UCSD-AML1 (cell line): ENCODE measurements around the gene MZF1.
A peak's percentile ranks its signal among the peaks of the same experiment; 100 is the strongest.
"Not testable (repeated sequence)": the region's sequence is repeated elsewhere in the genome, so short reads cannot be mapped to it uniquely, and the experiment has no call there.

Experiments used
- DNase-seq: peaks from one replicate; lab custom pipeline; 2025; ENCODE audit not compliant: unreplicated experiment; lab: John Stamatoyannopoulos, UW

The MZF1 gene

GRCh38 chr19:58543826-58544590 lies 29.1 kb downstream of the MZF1 start, which contains the start of gene TRIM28:
Gene TRIM28 (plus strand): TSS chr19:58544064. CDS start chr19:58544758, 694 bp downstream.
- no peak for DNase-seq

- not testable (repeated sequence) for DNase-seq
Observed at GRCh38 chr19:58542641-58543372, 30.3 kb downstream of the MZF1 start.

DNA sequence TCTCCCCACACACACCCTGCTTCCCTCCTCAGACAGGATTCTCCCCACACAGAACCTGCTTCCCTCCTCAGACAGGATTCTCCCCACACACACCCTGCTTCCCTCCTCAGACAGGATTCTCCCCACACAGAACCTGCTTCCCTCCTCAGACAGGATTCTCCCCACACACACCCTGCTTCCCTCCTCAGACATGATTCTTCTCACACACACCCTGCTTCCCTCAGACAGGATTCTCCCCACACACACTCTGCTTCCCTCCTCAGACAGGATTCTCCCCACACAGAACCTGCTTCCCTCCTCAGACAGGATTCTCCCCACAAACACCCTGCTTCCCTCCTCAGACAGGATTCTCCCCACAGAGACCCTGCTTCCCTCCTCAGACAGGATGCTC lies 34.0 kb downstream of the MZF1 start:
- DNase-seq: not testable (repeated sequence)

GRCh38 chr19:58538257-58539168 lies 34.6 kb downstream of the MZF1 start:
- no peak for DNase-seq

- DNase-seq: no peak
Observed at GRCh38 chr19:58536852-58537798, 36.0 kb downstream of the MZF1 start.

DNA sequence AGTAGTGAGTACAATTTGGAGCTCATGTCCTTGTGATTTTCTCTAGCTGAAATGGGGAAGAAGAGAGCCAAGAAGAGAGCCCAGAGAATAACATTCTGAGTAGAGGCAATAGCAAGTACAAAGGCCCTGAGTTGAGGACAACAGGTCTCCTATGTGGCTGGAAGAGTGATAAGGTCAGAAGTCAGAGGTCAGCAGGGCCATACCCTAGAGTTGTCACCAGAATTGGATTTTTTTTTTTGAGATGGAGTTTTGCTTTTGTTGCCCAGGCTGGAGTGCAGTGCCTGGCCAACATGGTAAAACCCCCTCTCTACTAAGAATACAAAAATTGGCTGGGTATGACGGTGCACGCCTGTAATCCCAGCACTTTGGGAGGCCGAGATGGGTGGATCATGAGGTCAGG lies 37.3 kb downstream of the MZF1 start:
- DNase-seq: no peak

DNA sequence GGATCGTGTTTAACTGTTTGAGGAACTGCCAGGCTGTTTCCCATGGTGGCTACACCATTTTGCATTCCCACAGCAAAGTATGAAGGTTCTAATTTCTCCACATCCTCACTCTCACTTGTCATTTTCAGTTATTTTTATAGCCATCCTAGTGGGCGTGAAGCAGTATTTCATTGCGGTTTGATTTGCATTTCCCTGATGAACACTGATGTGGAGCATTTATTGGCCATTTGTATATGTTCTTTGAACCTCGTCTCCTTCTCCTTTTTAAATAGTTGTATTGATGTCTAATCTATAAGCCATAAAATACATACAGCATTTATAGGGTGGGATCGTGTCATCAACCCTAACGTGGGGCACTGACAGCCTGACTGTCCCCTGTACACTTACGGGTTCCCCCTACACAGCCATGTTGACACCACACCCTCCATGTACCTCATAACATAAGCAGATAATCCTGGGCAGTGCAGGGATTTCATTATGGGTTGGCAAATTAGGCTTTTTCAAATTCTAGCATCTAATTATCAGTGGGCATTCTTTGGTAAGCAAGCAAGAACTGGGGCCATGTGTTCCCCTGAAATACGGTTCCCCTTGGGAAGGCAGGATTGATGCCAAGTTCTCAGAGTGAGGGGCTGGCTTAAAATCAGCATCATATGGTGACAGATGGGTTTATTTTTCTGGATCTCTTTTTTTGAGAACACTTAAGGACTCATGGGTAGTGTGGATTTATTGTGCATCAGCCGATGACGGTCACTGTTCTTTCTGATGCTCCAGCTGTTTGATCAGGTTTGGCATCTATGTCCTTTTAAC lies 41.9 kb downstream of the MZF1 start:
- no peak for DNase-seq

DNA sequence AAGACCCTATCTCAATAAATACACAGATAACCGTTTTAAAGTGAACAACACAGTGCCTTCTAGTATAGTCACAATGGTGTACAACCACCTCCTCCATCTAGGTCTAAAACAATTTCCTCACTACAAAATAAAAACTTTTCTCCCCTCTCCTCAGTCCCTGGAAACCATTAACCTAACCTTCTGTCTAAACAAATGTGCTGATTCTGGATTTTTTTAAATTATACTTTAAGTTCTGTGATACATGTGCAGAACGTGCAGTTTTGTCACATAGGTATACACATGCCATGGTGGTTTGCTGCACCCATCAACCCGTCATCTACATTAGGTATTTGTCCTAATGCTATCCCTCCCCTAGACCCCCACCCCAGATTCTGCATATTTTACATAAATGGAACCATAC lies 43.7 kb downstream of the MZF1 start:
- no peak for DNase-seq

DNA sequence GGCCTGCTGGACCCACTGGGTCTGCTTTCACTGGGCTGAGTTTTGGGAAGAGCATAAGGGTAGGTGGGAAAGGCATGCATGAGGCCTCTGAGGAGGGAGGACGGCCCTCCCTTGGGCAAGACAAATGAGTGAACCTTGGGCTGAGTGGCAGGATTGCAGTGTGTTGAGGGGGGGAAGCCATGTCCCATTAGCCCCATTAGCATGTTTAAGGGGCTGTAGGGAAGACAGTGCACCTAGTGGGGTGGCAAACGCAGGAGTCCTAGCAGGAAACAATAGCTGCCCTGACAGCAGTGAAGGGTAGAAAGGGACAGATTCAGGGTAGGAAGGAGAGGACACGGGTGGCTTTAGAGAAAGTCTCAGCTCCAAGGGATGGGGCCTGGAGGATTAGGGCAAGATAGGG lies 50.4 kb downstream of the MZF1 start:
- no peak for DNase-seq

GRCh38 chr19:58521651-58522050 lies 51.5 kb downstream of the MZF1 start:
- no peak for DNase-seq

- DNase-seq: no peak
Observed at GRCh38 chr19:58520257-58520599, 52.9 kb downstream of the MZF1 start.

- DNase-seq: peak; percentile 96
Observed at GRCh38 chr19:58519355-58520256, 53.5 kb downstream of the MZF1 start, which contains the start of gene ZBTB45. Gene ZBTB45 (minus strand): TSS chr19:58519810. CDS start chr19:58517673, 2,137 bp downstream.

- DNase-seq: peak; percentile 79
Observed at GRCh38 chr19:58519087-58519354, 54.1 kb downstream of the MZF1 start.

GRCh38 chr19:58518256-58519086 lies 54.7 kb downstream of the MZF1 start:
- no peak for DNase-seq

DNA sequence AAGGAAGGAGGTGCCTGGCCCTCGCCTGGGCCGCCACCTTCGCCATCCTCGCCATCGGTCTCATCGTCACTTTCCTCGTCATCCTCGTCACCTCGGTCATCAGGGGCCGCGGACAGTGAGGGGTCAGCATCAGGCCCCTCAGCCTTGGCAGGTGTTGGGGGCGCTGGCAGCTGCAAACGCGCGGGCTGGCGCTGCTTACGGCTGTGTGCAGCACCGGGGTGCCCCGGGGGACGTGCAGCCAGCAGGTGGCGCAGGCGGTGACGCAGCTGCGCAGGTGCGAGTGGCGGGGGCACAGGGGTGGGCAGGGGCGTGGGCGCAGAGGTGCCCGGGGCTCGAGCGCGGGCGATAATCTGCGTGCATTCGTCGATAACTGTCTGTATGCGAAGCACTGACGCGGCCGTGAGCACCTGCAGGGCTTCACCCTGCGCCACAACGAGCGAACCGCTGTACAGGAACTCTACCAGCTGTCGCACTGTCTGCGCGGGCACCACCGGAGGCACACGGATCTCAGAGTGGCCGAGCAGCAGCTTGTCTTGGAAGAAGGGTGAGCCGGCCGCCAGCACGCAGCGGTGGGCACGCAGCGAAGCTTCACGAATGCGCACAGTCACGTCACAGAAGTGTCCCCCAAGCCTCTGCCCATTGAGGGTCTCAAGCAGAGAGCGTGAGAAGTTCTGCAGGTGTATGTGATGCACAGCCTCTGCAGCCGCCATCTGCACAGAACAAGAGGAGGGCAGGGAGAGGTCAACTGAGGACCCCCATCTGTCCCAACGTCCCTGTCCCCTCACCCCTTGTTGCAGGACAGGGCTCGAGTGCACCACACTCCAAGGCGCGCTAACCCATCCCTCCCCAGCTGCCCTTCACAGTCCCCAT lies 55.9 kb downstream of the MZF1 start:
- DNase-seq: no peak

- DNase-seq: no peak
Observed at GRCh38 chr19:58516246-58516836, 56.8 kb downstream of the MZF1 start.
